Activated T-helper 1 cell treated with Interleukin-2 at 50 U/mL for 16 hours (primary cell): ENCODE measurements around the gene ZDHHC11B.
A peak's percentile ranks its signal among the peaks of the same experiment; 100 is the strongest.
"Not testable (repeated sequence)": the region's sequence is repeated elsewhere in the genome, so short reads cannot be mapped to it uniquely, and the experiment has no call there.

Experiments
- DNase-seq: peaks from one replicate; pipeline ENCODE4 v3.0.0-alpha.2; 2020; ENCODE audit warnings: low read depth

ZDHHC11B gene, protein sequence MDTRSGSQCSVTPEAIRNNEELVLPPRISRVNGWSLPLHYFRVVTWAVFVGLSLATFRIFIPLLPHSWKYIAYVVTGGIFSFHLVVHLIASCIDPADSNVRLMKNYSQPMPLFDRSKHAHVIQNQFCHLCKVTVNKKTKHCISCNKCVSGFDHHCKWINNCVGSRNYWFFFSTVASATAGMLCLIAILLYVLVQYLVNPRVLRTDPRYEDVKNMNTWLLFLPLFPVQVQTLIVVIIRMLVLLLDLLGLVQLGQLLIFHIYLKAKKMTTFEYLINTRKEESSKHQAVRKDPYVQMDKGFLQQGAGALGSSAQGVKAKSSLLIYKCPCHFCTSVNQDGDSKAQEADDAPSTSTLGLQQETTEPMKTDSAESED

DNA sequence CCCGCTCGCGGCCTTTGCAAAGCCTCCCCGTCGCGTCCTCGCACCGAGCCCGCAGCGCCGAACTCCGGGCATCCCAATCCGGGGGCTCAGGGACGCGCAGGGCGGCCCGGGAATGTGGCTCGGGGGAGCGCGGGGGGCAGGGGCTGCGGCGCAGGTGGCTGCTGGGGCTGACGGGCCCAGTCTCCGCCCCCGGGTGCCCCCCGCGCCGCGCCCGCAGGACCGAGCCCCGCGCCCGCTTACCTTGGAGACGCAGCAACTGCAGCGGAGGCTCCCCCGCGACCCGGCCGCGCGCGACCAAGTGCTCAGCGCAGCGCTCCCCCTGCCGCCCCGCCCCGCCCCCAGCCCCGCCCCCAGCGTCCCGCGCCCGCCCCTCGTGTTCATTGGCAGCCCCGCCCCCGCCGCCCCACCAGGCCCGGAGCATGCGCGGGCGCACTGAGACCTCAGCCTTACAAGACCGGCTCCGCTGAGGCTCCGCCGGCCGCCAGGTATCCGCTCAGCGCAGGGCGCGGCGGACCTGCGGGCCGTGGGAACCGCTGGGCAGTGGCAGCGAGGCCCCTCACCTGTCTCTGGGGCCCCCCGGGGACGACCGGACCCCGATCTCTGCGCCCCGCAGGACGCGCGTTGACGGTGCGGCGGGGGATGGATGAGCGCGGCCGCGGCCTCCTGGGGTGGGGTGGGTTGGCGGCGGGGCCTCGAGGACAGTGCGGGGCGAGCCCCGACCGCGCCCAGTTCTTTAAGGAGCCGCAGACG is at the start of gene ZDHHC11B:
TSS of gene ZDHHC11B (minus strand) at position 302 of the 750 bp plus-strand sequence. CDS start 17,810 bp downstream, outside the sequence.
- peak; percentile 87 for DNase-seq

DNA sequence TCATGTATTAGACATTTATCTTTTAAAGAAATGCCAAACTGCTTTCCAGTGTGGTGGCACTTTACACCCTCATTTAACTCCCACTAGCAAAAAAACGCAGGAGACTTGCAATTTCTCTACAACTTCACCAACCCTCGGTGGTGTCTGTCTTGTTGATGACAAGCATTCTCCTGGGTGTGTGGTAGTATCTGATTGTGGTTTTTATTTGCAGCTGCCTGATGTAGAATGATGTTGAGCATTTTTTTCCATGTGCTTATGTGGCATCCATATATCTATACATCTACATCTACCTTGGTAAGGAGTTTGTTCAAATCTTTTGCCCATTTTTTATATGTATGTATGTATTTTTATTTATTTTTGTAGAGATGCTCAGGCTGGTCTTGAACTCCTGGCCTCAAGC is 49.5 kb upstream of the ZDHHC11B start:
- DNase-seq, result not testable (repeated sequence)

DNA sequence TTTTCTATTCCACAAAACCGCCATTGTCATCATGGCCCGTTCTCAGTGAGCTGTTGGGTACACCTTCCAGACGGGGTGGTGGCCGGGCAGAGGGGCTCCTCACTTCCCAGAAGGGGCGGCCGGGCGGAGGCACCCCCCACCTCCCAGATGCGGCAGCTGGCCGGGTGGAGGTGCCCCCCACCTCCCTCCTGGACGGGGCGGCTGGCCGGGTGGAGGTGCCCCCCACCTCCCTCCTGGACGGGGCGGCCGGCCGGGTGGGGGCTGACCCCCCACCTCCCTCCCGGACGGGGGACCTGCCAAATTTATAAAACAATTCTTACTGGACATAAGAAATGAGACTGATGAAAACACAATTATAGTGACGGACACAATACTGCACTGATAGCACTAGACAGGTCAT is 43.7 kb upstream of the ZDHHC11B start:
- DNase-seq, result not testable (repeated sequence)

DNA sequence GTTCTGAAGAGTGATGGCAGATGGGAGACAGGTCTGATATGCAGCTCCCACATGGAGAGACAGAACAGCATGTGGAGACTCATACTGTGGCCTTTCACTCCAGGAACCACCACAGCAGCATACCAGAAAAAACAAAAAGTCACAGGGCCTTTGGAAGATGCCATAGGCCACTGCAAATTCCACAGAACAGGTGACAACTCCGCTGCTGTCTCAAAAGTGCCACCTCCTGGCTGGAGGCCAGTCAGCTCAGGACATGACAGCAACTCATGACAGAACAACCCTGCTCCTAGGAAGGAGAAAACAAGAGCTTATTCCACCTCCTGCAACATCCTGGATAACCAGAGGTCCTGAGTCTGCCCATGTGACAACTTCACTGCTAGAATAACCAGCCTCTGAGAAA is 41.0 kb upstream of the ZDHHC11B start:
- DNase-seq, result not testable (repeated sequence)

DNA sequence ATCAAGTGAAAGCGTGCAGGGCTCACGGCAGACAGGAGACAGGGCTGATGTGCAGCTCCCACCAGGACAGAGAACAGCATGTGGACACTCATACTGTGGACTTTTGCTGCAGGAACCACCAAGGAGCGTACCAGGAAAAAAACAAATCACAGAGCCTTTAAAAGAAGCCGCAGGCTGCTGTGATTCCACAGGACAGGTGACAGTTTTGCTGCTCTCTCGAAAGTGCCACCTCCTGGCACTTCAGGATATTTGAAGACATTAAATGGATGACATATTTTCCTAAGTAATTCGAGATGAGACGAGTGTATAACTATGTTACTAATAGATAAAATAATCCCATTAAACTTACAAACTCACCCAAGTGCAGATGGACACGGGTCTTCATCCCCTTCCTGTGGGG is 37.0 kb upstream of the ZDHHC11B start:
- DNase-seq, result no peak

DNA sequence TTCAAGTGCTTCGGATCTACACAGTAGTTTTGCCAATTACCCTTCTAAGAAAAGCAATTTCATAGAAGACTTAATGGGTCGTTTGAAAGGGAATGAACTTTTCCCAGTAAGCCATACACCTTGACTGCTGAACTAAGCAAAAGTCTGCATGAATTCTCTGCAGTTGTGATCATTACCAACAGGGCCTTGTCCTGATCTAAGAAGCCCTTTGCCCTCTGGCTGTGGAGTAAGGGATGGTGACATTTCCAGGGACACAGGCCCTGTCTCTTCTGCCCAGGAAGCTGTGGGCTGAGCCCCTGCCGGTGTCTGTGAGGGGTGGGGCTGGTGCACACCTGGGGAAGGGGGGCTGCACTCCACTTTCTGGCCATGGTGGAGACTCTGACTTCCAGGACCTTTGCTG is 35.7 kb upstream of the ZDHHC11B start:
- no peak for DNase-seq

DNA sequence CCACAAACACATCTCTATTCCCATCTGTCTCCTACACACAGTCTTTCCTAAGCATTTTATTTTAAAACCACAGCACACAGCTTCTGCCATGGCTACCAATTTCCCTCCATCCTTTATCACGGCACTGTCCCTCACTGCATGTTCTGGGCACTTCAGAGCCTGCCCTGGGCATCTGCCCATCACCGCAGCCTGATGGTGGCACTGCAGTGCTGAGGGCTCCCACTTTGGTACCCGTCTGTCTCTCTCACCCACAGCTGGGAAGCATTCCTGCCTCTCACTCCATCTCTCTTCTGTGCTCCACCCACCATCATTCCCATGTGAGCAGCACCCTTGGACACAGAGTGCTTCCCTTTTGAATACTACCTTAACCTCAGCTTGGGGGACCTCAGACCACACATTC is 34.5 kb upstream of the ZDHHC11B start:
- DNase-seq, result no peak

DNA sequence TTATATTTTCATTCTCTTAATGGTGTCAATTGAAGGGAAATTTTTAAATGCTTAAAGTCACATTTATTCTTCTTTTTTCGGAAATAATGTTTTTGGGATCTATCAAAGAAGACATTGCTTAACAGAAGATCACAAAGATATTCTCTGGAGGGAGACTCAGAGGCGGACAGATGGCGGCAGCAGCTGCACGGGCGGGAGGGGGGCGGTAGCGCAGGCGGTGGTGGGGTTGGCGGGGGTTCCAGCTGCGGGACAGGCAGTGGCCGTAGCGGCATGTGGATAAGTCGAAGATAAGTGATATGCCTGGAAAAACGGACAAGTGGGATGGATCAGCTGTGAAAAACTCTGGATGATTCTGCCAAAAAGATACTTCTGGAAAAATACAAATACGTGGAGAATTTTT is 31.6 kb upstream of the ZDHHC11B start:
- DNase-seq, result no peak

DNA sequence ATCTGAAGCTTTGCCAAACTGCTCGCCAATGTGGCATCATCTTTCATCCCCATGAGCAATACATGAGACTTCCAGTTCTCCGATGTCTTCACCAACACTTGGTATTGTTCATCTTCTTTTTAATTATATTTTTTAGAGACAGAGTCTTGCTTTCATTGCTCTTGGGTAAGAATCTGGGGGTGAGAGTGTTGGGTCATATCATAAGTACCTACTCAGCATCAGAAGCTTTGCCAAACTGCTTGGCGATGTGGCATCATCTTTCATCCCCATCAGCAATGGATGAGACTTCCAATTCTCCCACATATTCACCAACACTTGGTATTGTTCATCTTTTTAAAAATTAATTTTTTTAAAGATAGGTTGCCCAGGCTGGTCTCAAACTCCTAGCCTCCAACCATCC is 30.9 kb upstream of the ZDHHC11B start:
- DNase-seq, result no peak

DNA sequence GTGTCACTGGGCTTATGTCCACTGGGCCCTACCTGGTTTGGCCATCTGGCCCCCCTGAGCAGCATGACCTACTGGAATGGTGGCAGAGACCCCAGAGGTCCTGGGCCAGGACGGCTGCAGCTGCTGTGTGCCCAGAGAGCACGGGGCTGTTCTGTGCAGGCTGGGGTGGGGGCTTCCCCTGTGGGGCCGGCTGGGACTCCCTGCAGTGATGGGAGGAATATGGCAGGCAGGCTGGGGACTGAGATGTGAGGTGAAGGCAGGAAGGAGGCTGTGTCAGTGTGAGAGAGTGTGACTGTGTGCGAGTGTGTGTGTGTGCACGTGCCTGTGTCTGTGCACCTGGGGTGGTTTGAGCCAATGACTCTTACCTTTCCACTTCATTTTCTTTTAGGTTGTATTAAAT is 29.0 kb upstream of the ZDHHC11B start:
- not testable (repeated sequence) for DNase-seq

DNA sequence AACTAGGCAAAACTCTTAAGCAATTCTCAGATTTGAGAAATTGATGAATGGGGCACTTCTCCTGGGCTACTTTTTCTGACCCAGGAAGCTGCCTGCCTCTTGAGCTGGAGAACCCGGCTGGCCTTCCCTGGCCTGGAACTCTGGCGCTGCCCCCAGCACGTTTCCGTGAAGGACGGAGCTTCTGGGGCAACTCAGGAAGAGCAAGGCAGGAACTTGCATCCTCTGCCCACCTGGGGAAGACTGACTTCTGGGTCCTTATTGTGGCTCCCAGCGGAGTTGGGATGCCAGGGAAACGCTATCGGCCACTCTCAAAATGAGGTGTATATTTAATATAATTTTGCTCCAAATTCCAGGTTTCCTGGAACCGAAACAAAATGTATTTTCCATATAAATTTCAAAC is 26.9 kb upstream of the ZDHHC11B start:
- not testable (repeated sequence) for DNase-seq

DNA sequence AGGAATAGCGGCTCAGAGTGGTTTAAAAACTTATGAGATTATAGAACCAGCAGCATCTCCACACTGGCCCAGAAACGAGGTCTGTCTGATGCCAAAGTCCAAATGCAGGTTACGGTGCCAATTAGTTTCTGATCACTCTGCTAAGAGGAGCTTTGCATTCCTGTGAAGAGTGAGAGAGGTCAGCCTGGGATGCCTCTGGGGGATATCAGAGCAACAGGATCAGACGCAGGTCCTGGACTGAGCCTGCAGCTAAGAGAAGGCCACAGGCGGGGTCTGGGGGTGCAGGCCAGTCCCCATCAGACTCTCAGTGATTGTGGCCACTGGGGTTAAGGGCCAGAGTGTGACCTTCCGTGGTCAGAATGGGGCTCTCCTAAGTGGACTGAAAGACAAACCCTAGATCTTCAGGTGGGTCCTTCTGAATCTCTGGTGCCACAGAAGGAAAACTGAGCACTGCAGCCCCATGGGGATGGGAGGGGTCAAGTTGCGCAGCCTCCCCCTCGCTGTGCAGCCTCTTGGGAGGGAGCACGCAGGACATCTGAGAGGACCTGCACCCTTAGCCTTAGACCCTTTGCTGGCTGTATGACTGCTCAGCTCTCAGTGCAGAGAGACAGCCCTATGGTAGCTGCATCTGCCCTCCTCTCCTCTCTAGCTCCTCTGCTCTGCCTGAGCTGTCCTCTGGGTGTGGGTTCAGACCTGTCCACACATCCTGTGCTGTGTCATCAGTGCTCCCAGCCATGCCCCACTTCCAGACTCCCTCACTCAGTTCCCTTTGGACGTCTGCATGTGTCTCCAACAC is 23.4 kb upstream of the ZDHHC11B start:
- DNase-seq, result not testable (repeated sequence)

DNA sequence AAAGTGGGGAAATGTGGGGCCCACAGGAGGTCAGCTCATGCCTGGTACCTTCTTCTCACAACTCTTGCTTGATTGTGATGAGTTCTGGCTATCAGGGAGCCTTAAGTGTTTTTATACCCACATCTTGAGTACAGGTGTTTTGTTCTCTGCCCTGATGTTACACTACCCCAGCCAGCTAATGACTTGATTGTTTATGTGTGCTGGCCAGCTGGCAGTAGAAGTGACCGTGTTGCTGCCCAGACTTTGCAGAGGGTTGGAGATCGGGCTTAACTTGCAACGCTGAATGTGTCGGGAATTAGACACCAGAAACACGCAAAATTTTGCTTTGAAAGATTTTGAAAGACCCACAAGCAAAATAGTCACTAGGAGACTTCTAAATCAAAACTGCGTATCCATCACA is 16.9 kb upstream of the ZDHHC11B start:
- DNase-seq, result no peak

DNA sequence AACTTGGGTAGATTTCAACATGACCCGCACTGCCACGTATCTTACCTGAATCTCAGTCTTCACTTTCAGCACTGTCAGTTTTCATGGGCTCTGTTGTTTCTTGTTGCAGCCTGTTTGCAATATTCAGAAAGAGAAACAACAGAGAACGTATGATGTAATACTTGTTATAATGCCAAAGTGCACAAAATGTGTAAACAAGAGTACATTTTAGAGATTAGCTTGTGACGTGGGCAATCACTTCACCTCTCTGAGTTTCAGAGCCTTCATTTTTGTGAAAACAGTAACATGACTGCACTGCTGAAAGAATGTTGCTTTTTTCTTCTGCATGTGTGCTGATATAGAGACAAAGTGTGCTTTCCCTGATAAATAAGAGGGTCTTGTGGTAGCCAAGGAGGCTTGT is 16.5 kb upstream of the ZDHHC11B start:
- not testable (repeated sequence) for DNase-seq

DNA sequence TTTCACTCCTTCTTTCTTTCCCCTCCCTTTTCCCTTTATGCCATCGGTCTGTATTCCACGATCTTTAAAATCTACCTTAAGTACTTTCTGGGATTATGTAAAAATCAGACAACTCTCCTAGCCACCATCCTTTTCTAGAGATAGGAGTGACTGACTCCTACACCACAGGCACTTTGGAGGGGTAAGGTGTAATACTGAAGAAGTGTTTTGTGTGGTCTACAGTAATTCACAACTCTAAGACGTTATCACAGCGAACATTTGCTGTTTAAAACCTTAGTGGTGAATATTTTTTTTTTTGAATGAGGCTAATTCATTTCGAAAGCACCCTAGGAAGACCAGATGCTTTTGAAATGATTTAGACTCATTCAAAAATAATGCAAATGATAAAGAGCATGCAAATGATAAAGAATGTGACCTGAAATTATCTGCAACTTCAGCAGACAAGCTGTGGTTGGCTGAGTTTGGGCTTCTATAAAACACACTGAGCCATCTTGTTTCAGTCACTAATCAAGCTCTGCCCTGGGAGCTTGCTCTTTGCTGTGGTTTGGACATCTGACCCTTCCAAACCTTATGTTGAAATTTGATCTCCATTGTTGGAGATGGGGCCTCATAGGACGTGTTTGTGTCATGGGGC is 14.1 kb upstream of the ZDHHC11B start:
- not testable (repeated sequence) for DNase-seq

DNA sequence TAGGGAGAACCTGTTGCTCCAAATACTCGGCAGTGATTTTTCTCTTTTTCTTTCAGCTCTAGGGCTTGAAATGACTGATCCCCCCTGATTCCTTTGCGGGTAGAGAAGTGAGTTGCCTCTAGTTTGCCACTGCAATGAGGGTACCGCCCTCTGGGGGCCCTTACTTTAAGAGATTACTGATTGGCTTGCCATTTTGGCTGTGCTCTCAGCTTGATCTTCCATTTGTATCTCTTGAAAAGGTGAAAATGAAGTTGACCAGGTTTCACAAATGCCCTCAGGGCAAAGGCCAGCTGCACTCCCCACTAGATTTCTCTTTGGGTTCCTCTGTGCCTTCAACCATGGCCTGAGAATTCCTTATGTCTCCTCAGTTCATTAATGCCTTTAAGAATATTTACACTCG is 13.5 kb upstream of the ZDHHC11B start:
- DNase-seq, result not testable (repeated sequence)

DNA sequence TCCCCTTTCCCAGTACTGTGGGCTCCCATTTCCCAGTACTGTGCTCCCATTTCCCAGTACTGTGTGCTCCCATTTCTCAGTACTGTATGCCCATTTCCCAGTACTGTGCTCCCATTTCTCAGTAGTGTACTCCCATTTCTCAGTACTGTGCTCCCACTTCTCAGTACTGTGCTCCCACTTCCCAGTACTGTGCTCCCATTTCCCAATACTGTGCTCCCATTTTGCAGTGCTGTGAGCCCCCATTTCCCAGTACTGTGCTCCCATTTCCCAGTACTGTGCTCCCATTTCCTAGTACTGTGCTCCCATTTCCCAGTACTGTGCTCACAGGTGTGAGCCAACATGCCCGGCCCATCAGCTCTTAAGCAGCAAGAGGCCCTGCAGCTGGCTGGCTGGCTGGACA is 11.3 kb upstream of the ZDHHC11B start:
- not testable (repeated sequence) for DNase-seq

DNA sequence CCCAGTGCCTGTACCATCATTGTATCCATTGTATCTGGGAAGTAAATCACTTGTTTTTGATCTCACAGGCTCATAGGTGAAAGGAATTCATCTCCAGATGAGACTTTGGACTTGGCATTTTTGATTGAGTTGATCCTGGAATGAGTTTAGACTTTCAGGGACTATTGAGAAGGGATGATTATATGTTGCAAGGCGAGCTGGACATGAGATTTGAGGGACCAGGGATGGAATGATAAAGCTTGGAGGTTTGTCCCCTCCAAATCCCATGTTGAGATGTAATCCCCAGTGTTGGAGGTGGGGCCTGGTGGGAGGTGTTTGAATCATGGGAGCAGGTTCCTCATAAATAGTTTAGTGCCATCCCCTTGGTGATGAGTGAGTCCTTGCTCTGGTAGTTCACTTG is 10.4 kb upstream of the ZDHHC11B start:
- not testable (repeated sequence) for DNase-seq

DNA sequence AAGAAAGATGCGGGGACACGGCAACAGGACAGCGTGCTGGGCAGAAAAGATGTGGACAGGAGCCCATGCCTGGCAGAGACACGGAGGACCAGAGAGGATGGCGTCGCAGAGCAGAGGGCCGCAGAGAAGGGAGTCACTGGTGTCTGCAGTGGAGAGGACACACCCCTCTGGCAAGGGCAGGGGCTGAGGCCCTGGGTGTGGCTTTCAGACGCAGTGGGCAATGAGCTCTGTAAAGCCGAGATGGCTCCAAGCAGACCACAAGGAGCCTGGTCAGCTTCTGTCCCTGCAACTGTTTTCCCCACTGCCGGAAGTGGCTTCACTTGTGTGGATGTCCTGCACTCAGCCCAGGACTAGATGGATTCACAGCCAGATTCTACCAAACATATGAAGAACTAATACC is 4.2 kb upstream of the ZDHHC11B start:
- not testable (repeated sequence) for DNase-seq

DNA sequence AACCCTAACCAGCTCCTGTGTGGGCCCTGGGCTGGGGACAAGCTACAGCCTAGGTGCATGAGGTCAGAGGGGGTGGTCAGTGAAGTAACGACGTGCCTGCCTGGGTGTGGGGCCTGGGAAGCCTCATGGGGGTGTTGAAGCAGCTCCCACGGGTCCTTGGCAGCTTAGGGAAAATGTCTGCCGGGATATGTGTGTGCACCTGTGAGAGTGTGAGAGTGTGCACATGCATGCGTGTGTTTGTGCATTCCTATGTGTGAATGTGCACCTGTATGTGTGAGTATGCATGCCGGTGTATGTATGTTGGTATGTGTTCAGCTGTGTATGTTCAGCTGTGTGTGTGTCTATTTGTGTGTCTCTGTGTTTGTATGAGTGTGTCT is 3.3 kb upstream of the ZDHHC11B start:
- DNase-seq, result not testable (repeated sequence)

DNA sequence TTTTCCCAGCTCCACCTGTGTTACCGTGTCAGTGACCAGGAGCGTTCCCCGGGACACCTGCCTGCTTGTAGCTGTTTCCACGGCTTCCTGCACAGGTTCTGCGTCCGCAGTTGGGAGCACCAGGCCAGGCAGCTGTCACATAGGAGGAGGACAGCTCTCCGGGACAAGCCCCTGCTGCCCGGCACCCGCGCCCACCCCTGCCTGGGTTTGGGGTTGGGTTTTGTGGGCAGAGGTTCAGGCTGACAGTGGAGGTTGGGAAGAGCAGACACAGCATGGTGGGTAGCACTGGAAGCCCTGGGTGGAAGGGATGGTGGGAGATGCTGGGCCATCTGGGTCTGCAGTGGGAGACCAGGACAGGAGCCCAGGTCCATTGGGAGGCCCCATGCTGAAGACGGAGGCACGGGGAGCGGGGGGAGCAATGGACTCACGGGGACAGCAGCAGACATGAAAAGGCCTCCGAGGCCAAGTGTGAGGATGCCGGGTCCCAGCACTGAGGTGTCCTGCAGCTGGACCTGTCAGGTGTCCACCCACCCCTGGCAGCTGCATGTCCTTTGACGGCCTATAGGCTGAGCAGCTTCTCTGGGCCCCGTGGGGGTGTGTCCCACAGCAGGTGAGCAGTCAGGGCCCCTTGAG is 2.8 kb upstream of the ZDHHC11B start:
- DNase-seq, result not testable (repeated sequence)
